Left ventricle myocardium inferior (tissue), 1 donor: Measurements from ENCODE around the gene MSTN. TPM values are rescaled to one million over a fixed set of nuclear protein-coding genes. Genes with fewer than 3 reads are reported as not detected.

Source experiments
- DNase-seq: peaks from one replicate; pipeline ENCODE4 v3.0.0-alpha.2; 2020
- H3K27ac ChIP-seq: fragments of 200-600 bp; replicated peaks from 2 replicates; pipeline ENCODE4 v1.8.0; 2021
- H3K27me3 ChIP-seq: fragments of 200-600 bp; 2 replicates; pipeline ENCODE4 v1.8.0; 2021; ENCODE audit warnings: low read depth
- H3K36me3 ChIP-seq: fragments of 200-600 bp; 2 replicates; pipeline ENCODE4 v1.8.0; 2021
- H3K4me1 ChIP-seq: fragments of 200-600 bp; 2 replicates; pipeline ENCODE4 v1.8.0; 2021
- H3K4me3 ChIP-seq: fragments of 200-600 bp; 2 replicates; pipeline ENCODE4 v1.8.0; 2021; ENCODE audit warnings: mild to moderate bottlenecking, moderate library complexity
- H3K9me3 ChIP-seq: fragments of 200-600 bp; replicated peaks from 2 replicates; pipeline ENCODE4 v1.8.0; 2021
- intact Hi-C: fragments of 100-400 bp; cut with micrococcal nuclease; formaldehyde crosslinking; loops from one replicate; pipeline ENCODE4 v1.11.0; 2022
- total RNA-seq: library from RNA; stranded (reverse); fragmentation: NEBNext Ultra II Directional; extraction: Animal tissue kit (Norgen Biotek cat#: 25700); gene quantifications from one replicate; pipeline ENCODE4 v1.2.1, GENCODE V29; 2021
- TF ChIP-seq, protein P1 (sequence below): fragments of 200-600 bp; IDR thresholded peaks from 2 replicates; pipeline ENCODE4 v1.8.0; 2021; ENCODE audit warnings: antibody characterized with exemption, mild to moderate bottlenecking, borderline replicate concordance
- donor health status: DM: no; HTN: yes; CAD: no; lungs with severe emphysema.

MSTN gene
- total RNA-seq, 1 donor from 2014 or later = not detected

- no peak for DNase-seq
- Histone ChIP-seq H3K4me1 (no peaks in the 10 kb centered on the region), H3K27ac (no peak overlapping the region), H3K9me3 (peaks cover 8% of the 10 kb centered on the region), H3K27me3 (no peaks in the 10 kb centered on the region), H3K4me3 (no peak overlapping the region), H3K36me3 (no peaks in the 10 kb centered on the region)
- intact Hi-C loops = no loop called here
- TF ChIP-seq, protein P1, sequence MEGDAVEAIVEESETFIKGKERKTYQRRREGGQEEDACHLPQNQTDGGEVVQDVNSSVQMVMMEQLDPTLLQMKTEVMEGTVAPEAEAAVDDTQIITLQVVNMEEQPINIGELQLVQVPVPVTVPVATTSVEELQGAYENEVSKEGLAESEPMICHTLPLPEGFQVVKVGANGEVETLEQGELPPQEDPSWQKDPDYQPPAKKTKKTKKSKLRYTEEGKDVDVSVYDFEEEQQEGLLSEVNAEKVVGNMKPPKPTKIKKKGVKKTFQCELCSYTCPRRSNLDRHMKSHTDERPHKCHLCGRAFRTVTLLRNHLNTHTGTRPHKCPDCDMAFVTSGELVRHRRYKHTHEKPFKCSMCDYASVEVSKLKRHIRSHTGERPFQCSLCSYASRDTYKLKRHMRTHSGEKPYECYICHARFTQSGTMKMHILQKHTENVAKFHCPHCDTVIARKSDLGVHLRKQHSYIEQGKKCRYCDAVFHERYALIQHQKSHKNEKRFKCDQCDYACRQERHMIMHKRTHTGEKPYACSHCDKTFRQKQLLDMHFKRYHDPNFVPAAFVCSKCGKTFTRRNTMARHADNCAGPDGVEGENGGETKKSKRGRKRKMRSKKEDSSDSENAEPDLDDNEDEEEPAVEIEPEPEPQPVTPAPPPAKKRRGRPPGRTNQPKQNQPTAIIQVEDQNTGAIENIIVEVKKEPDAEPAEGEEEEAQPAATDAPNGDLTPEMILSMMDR = no peak
Observed at GRCh38 chr2:190105554-190105953, 43.0 kb upstream of the MSTN start.

GRCh38 chr2:190103144-190103543 is 40.6 kb upstream of the MSTN start:
- H3K4me1 ChIP-seq = no peaks in the 10 kb centered on the region
- no peaks in the 10 kb centered on the region for H3K27me3 ChIP-seq
- H3K27ac ChIP-seq = no peak overlapping the region
- TF ChIP-seq, protein P1 = no peak
- intact Hi-C loops = no loop called here
- H3K9me3 ChIP-seq = peaks cover 8% of the 10 kb centered on the region
- H3K4me3 ChIP-seq = no peak overlapping the region
- no peaks in the 10 kb centered on the region for H3K36me3 ChIP-seq
- no peak for DNase-seq

GRCh38 chr2:190099890-190100697 is 37.6 kb upstream of the MSTN start:
- no peak for DNase-seq
- no peaks in the 10 kb centered on the region for H3K27me3 ChIP-seq
- intact Hi-C loops = no loop called here
- H3K9me3 ChIP-seq = peaks cover 8% of the 10 kb centered on the region
- H3K4me3 ChIP-seq = no peak overlapping the region
- no peak overlapping the region for H3K27ac ChIP-seq
- no peaks in the 10 kb centered on the region for H3K36me3 ChIP-seq
- no peaks in the 10 kb centered on the region for H3K4me1 ChIP-seq
- TF ChIP-seq, protein P1 = no peak

- Histone ChIP-seq H3K4me3 (no peak overlapping the region), H3K27me3 (no peaks in the 10 kb centered on the region), H3K27ac (no peak overlapping the region), H3K4me1 (no peaks in the 10 kb centered on the region), H3K36me3 (no peaks in the 10 kb centered on the region), H3K9me3 (peaks cover 8% of the 10 kb centered on the region)
- DNase-seq = no peak
- TF ChIP-seq, protein P1 = no peak
- intact Hi-C loops = no loop called here
Observed at GRCh38 chr2:190098851-190099250, 36.3 kb upstream of the MSTN start.

DNA sequence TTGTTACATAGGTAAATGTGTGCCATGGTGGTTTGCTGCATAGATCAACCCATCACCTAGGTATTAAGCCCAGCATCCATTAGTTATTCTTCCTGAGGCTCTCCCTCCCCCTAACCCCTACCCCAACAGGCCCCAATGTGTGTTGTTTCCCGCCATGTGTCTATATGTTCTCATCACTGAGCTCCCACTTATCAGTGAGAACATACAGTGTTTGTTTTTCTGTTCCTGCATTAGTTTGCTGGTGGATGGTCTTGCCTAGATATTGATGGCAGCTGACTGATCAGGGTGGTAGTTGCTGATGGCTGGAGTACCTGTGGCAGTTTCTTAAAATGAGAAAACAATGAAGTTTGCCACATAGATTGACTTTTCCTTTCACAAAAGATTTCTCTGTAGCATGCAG is 34.6 kb upstream of the MSTN start:
- H3K4me1 ChIP-seq = no peaks in the 10 kb centered on the region
- no peaks in the 10 kb centered on the region for H3K27me3 ChIP-seq
- H3K27ac ChIP-seq = no peak overlapping the region
- intact Hi-C loops = no loop called here
- no peaks in the 10 kb centered on the region for H3K36me3 ChIP-seq
- H3K9me3 ChIP-seq = peaks cover 5% of the 10 kb centered on the region
- DNase-seq = no peak
- H3K4me3 ChIP-seq = no peak overlapping the region
- TF ChIP-seq, protein P1 = no peak
